Measurements from ENCODE around the gene PKP3.

Gene PKP3

DNA sequence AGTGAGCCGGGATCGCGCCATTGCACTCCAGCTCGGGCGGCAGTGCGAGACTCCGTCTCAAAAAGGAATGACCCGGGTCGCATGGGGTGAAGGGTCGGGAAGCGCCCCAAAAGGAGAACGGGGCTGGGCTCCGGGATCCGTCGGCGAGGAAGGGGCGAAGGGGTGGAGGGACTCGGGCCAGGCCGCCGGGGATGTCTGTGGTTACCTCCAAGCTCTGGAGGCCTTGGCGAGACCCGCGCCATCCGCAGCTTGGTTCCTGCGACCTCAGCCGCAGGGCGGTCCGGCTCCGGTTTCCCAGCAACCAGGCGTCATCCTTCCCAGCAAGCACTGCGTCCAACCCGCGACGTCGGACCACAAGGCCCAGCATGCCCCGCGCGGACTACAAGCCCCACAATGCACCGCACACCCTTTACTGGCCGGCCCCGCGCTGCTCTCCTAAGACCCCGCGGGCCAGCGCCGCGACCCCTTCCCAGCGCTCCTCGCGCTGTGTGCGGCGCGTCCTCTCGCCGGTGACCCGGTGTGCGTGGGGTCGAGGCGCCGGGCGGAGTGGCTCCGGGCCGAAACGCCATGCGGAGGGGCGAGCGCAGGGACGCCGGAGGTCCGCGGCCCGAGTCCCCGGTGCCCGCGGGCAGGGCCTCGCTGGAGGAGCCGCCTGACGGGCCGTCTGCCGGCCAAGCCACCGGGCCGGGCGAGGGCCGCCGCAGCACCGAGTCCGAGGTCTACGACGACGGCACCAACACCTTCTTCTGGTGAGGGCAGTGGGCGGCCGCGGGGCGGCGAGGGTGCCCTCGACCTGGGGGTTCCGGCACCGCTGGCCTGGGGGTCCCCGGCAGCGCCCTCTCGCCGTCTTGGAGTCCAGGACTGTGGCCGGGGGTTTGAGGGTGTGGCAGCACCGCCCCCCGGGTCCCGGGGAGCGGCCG is 56.1 kb downstream of the PKP3 start, which contains the start of gene PTDSS2:
Gene PTDSS2 (plus strand): TSS at position 391 of the 920 bp plus-strand sequence. CDS start 177 bp downstream, at position 568.
- DNase-seq: peak; percentile 84

DNA sequence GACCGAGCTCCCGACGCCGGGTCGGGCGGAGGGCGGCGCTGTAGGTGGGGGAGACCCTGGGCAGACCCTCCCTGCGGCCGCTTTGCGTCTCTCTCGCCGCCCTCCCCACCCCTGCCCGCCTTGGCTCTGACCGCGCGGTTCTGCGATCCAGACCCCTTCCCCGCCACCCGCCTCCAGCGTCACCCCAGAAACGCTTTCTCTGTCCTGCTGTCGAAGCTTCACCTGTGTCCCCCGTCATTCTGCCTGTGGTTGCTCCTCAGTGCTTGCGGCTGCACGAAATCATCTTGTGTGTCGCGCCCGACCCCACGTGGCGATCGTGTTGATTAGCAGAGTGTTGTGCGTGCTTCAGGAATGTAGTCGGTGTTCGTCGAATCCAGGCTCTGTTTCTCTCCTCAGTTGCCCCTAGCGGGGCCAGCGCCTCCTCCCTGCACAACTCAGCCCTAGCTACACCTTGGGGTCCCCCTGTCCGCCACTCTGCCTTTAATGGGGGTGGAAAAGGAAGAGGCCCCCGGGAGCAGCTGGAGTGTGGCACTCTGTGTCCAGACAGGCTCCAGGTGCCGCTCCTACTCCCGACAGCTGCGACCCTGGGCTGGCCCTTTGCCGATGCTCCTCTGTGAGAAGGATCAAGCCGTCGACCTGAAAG is 56.9 kb downstream of the PKP3 start:
- DNase-seq: peak; percentile 72

DNA sequence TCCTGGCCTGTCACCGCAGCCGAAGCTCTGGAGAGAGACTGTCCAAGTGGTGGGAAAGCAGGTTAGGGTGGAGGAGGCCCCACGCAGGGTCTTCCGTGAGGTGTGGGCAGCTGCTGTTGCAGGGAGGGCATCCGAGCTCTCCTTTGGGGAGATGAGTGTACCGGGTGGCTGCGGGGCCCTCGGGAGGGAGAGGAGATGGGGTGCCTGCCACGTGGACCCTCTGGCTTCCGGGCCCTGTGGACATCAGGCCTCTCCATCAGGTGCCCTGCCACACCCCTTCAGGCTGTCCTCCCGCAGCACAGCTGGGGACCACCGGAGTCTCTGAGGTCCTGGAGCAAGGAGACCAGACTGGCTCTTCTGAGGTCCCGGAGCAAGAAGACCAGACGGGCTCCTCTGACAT is 57.7 kb downstream of the PKP3 start:
- no peak for DNase-seq

DNA sequence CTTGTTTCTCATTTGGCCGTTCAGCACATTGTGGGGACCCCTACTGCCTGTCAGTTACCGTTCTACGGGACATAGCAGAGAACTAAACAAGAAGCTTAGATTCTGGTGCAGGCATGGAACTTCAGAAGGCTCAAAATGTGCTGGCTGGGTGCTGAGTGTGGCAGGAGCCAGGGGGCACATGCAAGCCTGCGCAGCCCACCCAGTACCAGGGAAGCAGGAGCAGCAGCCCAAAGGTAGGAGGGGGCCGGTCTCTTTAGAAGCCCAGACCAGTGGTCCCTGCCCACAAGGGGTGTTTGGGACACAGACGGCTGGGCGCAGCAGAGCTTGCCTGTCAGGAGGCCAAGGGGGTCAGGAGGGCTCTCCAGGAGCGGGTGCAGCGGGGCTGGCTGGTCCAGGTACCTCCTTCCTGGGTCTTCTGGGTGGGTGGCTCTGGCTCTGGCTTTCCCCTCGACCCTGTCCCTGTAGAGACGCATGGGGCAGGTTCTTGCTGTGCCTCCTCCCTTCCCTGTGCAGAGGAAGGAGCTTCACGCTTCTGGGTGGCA is 58.3 kb downstream of the PKP3 start:
- DNase-seq: no peak

DNA sequence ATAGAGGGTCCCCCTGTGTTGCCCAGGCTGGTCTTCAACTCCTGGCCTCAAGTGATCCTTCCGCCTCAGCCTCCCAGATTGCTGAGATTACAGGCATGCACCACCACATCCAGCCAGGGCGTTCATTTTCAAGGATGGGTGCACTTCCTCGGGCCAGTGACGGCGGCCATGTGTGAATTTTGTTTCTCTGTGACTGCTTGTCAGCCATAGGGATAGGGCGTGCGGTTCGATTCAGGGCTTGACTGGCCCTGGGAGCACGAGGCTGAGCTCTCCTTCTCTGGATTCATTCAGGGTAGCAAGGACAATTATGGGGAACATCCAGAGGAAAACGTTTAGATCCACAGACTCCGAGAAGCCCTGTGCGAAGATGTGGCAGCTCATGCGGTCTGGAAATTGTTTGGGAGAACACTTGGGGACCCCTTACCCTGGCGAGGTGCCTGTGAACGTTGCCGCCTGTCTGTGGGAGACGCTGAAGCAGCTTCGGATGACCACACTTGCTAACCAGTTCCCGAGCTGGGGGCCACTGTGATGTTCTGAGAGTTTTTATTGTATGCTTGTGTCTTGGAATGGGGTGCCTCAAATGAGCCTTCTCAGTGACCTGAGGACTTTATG is 59.0 kb downstream of the PKP3 start:
- DNase-seq: no peak

DNA sequence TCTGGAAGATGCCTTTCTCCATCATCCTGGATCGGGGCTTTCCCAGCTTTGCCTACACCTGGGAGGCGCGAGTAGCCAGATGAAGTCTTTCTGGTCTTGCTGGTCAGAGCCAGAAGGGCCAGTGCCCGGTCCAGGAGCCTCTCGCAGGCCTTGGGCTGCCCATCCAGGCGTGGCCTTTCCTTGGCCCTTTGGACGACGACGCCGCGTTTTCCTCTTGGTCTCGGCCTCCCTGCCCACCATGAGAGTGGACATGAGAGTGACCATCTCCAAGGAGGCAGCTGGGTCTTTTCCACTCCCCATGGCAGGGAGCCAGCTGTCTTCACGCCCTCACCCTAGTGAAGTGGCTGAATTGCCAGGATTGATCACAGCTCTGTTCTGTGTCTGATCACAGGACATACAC is 59.6 kb downstream of the PKP3 start:
- no peak for DNase-seq

DNA sequence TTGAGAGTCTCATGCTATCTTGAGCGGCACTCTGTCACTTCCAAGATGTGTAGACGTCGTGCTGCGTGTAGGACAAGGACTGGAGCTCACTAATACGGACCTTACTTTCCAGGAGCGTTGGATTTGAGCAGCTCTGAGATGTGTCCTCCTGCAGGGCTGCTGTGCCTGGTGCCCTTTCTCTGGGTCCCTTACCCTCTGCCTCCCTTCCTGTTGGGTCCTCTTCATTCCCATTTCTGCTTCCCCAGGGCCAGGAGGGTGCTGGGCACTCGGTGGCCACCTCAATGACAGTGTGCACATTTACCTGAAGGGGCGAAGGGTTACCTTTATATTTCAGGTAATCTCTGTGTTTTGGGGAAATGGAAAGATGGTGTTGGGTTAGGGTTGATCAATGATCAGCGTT is 60.0 kb downstream of the PKP3 start:
- no peak for DNase-seq

All from NCI-H2107 (cell line).